IMR-90 (cell line): Measurements from ENCODE around the gene KLHDC9. TPM values are rescaled to one million over a fixed set of nuclear protein-coding genes. Genes with fewer than 3 reads are reported as not detected.
A peak's percentile ranks its signal among the peaks of the same experiment; 100 is the strongest.

ENCODE experiments used
- ATAC-seq: fragments of 200-7000 bp; cut with Tn5 transposase; 2 replicates; pipeline ENCODE4 v1.9.1; 2020; ENCODE audit warnings: low read depth, mild to moderate bottlenecking, moderate library complexity
- BruUV-seq: library from RNA; stranded (reverse); fragments of 400-500 nt; replicated peaks from 2 replicates; lab custom pipeline; 2021; lab: Mats Ljungman, UMichigan
- CTCF ChIA-PET: fragments of 300-600 bp; formaldehyde crosslinking; extraction: SDS; loops from one replicate; lab custom pipeline; 2021; ENCODE audit warnings: antibody characterized with exemption; lab: Yijun Ruan, JAX
- POLR2A ChIA-PET: fragments of 300-600 bp; sonication (Branson Sonifier 250); formaldehyde crosslinking; loops from one replicate; lab custom pipeline; 2022; ENCODE audit warnings: antibody characterized with exemption; ENCODE audit not compliant: unreplicated experiment; lab: Charles Lee
- DNase-seq: peaks from one replicate; pipeline ENCODE4 v3.0.0; 2013
- H2AFZ ChIP-seq: replicated peaks from 2 replicates; pipeline ENCODE3; 2013; ENCODE audit warnings: low read length, mild to moderate bottlenecking; ENCODE audit not compliant: poor library complexity
- H2AK5ac ChIP-seq: 2 replicates; pipeline ENCODE4 v1.6.1; 2013; ENCODE audit warnings: low read depth, low read length, inconsistent platforms
- H2AK9ac ChIP-seq: replicated peaks from 2 replicates; pipeline ENCODE3; 2013; ENCODE audit warnings: mild to moderate bottlenecking, low read depth, low read length, moderate library complexity; ENCODE audit not compliant: poor library complexity
- H2BK120ac ChIP-seq: 2 replicates; pipeline ENCODE4 v1.6.1; 2013; ENCODE audit warnings: low read depth, low read length, inconsistent platforms
- H2BK15ac ChIP-seq: 3 replicates; pipeline ENCODE4 v1.6.1; 2013; ENCODE audit warnings: low read depth, low read length, inconsistent platforms
- H2BK20ac ChIP-seq: 2 replicates; pipeline ENCODE4 v1.6.1; 2013; ENCODE audit warnings: low read depth, mild to moderate bottlenecking, inconsistent platforms, low read length, moderate library complexity
- H2BK5ac ChIP-seq: 2 replicates; pipeline ENCODE4 v1.6.1; 2013; ENCODE audit warnings: mild to moderate bottlenecking, low read depth, low read length, inconsistent platforms; ENCODE audit not compliant: poor library complexity, severe bottlenecking
- H3K14ac ChIP-seq: replicated peaks from 2 replicates; pipeline ENCODE4 v1.6.1; 2013; ENCODE audit warnings: low read depth, low read length, inconsistent platforms
- H3K18ac ChIP-seq: 2 replicates; pipeline ENCODE4 v1.6.1; 2013; ENCODE audit warnings: low read depth, low read length, control low read depth
- H3K23ac ChIP-seq: 2 replicates; pipeline ENCODE4 v1.6.1; 2013; ENCODE audit warnings: low read depth, low read length, inconsistent platforms
- H3K27ac ChIP-seq: 2 replicates; pipeline ENCODE4 v1.5.1; 2013; ENCODE audit warnings: mild to moderate bottlenecking, control low read depth, low read length; ENCODE audit not compliant: insufficient read depth
- H3K27me3 ChIP-seq: 2 replicates; pipeline ENCODE4 v1.6.1; 2013; ENCODE audit warnings: low read length; ENCODE audit not compliant: control insufficient read depth, insufficient read depth
- H3K36me3 ChIP-seq: 2 replicates; pipeline ENCODE4 v1.6.1; 2013; ENCODE audit warnings: low read length, mixed read lengths; ENCODE audit not compliant: control insufficient read depth, insufficient read depth
- H3K4ac ChIP-seq: 2 replicates; pipeline ENCODE4 v1.6.1; 2013; ENCODE audit warnings: low read depth, low read length, inconsistent platforms
- H3K4me1 ChIP-seq: 2 replicates; pipeline ENCODE4 v1.6.1; 2013; ENCODE audit warnings: low read length, mixed read lengths; ENCODE audit not compliant: control insufficient read depth, insufficient read depth
- H3K4me2 ChIP-seq: 2 replicates; pipeline ENCODE4 v1.6.1; 2013; ENCODE audit warnings: low read depth, mild to moderate bottlenecking, control low read depth, low read length, moderate library complexity
- H3K4me3 ChIP-seq: 2 replicates; pipeline ENCODE4 v1.5.1; 2013; ENCODE audit warnings: low read depth, mild to moderate bottlenecking, control low read depth, low read length, moderate library complexity; ENCODE audit not compliant: insufficient read depth
- H3K56ac ChIP-seq: 2 replicates; pipeline ENCODE4 v1.6.1; 2013; ENCODE audit warnings: low read length, inconsistent platforms; ENCODE audit not compliant: insufficient read depth; ENCODE audit errors: extremely low read depth
- H3K79me1 ChIP-seq, 2 experiments: 2 replicates each; pipeline ENCODE4 v1.6.1; 2013; ENCODE audit warnings: low read length in 2 of 2, inconsistent platforms in 1 of 2, low read depth in 1 of 2
- H3K9ac ChIP-seq: 2 replicates; pipeline ENCODE4 v1.6.1; 2013; ENCODE audit warnings: low read depth, low read length, control low read depth
- H3K9me1 ChIP-seq: 2 replicates; pipeline ENCODE4 v1.6.1; 2013; ENCODE audit warnings: low read length, inconsistent platforms; ENCODE audit not compliant: insufficient read depth
- H3K9me3 ChIP-seq: 2 replicates; pipeline ENCODE4 v1.6.1; 2013; ENCODE audit warnings: low read length; ENCODE audit not compliant: control insufficient read depth, insufficient read depth
- H4K20me1 ChIP-seq: 2 replicates; pipeline ENCODE4 v1.6.1; 2013; ENCODE audit warnings: low read length, inconsistent platforms; ENCODE audit not compliant: insufficient read depth
- H4K5ac ChIP-seq: 2 replicates; pipeline ENCODE4 v1.6.1; 2013; ENCODE audit warnings: mild to moderate bottlenecking, low read depth, low read length, control low read depth
- H4K8ac ChIP-seq, 2 experiments: 2 replicates each; pipeline ENCODE4 v1.6.1; 2013; ENCODE audit warnings: low read depth in 2 of 2, low read length in 2 of 2, control low read depth in 1 of 2, inconsistent platforms in 1 of 2
- H4K91ac ChIP-seq: 2 replicates; pipeline ENCODE4 v1.6.1; 2013; ENCODE audit warnings: low read depth, low read length, inconsistent platforms; ENCODE audit not compliant: insufficient read depth
- FOS ChIP-seq: fragments of 150-350 bp; IDR thresholded peaks from 2 replicates; pipeline ENCODE4 v1.6.1; 2016; ENCODE audit warnings: low read depth, low read length
- RCOR1 ChIP-seq: IDR thresholded peaks from 2 replicates; pipeline ENCODE4 v1.6.1; 2012; ENCODE audit warnings: mild to moderate bottlenecking, low read length, improper control_type of control experiment; ENCODE audit not compliant: insufficient replicate concordance
- WGBS, 2 experiments: methylation state at CpG; one replicate each; pipeline versions ENCODE4 v1.1.5 to v1.1.7; 2013; ENCODE audit warnings: missing lambda C conversion rate in 2 of 2; ENCODE audit not compliant: insufficient read length in 1 of 2; ENCODE audit errors: extremely low coverage in 2 of 2; 5-methylcytosine and 5-hydroxymethylcytosine counted together
- dilution Hi-C: fragments of 300-500 bp; cut with HindIII; formaldehyde crosslinking; loops from one replicate; pipeline ENCODE4 v1.14.3; 2018; ENCODE audit warnings: low sequenced_read_pairs; ENCODE audit not compliant: unreplicated experiment
- in situ Hi-C: fragments of 300-500 bp; cut with MboI; formaldehyde crosslinking; loops from 3 replicates; pipeline ENCODE4 v1.14.3; 2019; ENCODE audit warnings: low sequenced_read_pairs, inconsistent platforms, mixed read lengths
- intact Hi-C: fragments of 100-400 bp; cut with micrococcal nuclease; formaldehyde crosslinking; loops from 2 replicates; pipeline ENCODE4 v1.10.0; 2022
- polyA plus RNA-seq, 3 experiments: library from polyadenylated mRNA; depleted of rRNA; stranded (reverse); fragments of >200 nt; gene quantifications; 2 replicates each; pipeline ENCODE4 v1.2.3, GENCODE V29; 2012; ENCODE audit warnings: low replicate concordance in 1 of 3
- total RNA-seq: library from RNA; depleted of rRNA; stranded (reverse); fragments of >200 nt; gene quantifications from 2 replicates; pipeline ENCODE4 v1.2.3, GENCODE V29; 2012
- TF ChIP-seq, protein P1 (sequence below): conservative IDR thresholded peaks from 2 replicates; pipeline ENCODE4 v1.5.1; 2012; ENCODE audit warnings: mild to moderate bottlenecking, low read depth, low read length, improper control_type of control experiment

The KLHDC9 gene
- total and polyA plus RNA-seq, 2 of the 4 experiments (the other 2 are of a cell fraction): 0.18 to 0.70 TPM

- Histone ChIP-seq H3K4me2 (no peak overlapping the region), H3K4me1 (no peaks in the 10 kb centered on the region), H3K79me1 (no peaks in the 10 kb centered on the region), H2BK5ac (no peak overlapping the region), H3K27ac (no peak overlapping the region), H3K4me3 (no peak overlapping the region), H2AK9ac (no peak overlapping the region), H2AFZ (no peak overlapping the region), H3K18ac (no peak overlapping the region), H2BK15ac (no peak overlapping the region), H3K56ac (no peak overlapping the region), H4K8ac (no peak overlapping the region), H3K9ac (no peak overlapping the region), H2AK5ac (no peak overlapping the region), H3K27me3 (no peaks in the 10 kb centered on the region), H3K9me3 (no peaks in the 10 kb centered on the region), H3K9me1 (no peaks in the 10 kb centered on the region), H2BK20ac (no peak overlapping the region), H3K23ac (no peak overlapping the region), H4K5ac (no peak overlapping the region), H3K36me3 (no peaks in the 10 kb centered on the region), H3K14ac (no peak overlapping the region), H3K4ac (no peak overlapping the region), H2BK120ac (no peak overlapping the region), H4K20me1 (no peaks in the 10 kb centered on the region), H4K91ac (no peak overlapping the region)
- TF ChIP-seq FOS: no peak
- TF ChIP-seq RCOR1: no peak
- TF ChIP-seq, protein P1, sequence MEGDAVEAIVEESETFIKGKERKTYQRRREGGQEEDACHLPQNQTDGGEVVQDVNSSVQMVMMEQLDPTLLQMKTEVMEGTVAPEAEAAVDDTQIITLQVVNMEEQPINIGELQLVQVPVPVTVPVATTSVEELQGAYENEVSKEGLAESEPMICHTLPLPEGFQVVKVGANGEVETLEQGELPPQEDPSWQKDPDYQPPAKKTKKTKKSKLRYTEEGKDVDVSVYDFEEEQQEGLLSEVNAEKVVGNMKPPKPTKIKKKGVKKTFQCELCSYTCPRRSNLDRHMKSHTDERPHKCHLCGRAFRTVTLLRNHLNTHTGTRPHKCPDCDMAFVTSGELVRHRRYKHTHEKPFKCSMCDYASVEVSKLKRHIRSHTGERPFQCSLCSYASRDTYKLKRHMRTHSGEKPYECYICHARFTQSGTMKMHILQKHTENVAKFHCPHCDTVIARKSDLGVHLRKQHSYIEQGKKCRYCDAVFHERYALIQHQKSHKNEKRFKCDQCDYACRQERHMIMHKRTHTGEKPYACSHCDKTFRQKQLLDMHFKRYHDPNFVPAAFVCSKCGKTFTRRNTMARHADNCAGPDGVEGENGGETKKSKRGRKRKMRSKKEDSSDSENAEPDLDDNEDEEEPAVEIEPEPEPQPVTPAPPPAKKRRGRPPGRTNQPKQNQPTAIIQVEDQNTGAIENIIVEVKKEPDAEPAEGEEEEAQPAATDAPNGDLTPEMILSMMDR: no peak
- dilution Hi-C loops (no loop called here), intact Hi-C loops (no loop called here), in situ Hi-C loops (no loop called here)
- ChIA-PET CTCF (no interaction called here), POLR2A (no interaction called here)
- ATAC-seq: no peak
- no CpG with 5 or more reads among the region's 3 CpGs for WGBS, 2 experiments
- DNase-seq: peak; percentile 21
- no TSS peak for BruUV-seq
Observed at GRCh38 chr1:161052899-161053298, 45.3 kb upstream of the KLHDC9 start.
